ENCODE data around the gene PRKCZ.

The PRKCZ gene

GRCh38 chr1:2087766-2088165 lies 37.6 kb downstream of the PRKCZ start:
- no peak for DNase-seq (ENCODE audit: low spot score)
- Histone ChIP-seq H3K36me3 (ENCODE audit: low read depth) (peaks cover 7% of the 10 kb centered on the region; the same call in 1 of the 2 replicates), H3K4me1 (ENCODE audit: insufficient read depth, poor library complexity, severe bottlenecking) (no peaks in the 10 kb centered on the region), H3K27ac (ENCODE audit: poor library complexity, severe bottlenecking) (no peak overlapping the region), H3K9me3 (ENCODE audit: severe bottlenecking) (no peaks in the 10 kb centered on the region), H3K27me3 (ENCODE audit: insufficient read depth, poor library complexity, severe bottlenecking) (no peaks in the 10 kb centered on the region), H3K4me3 (ENCODE audit: severe bottlenecking) (no peak overlapping the region)
- no peak for ATAC-seq (ENCODE audit: low read depth)
- no peak for TF ChIP-seq CTCF (IDR thresholded peaks at IDR 0.05; ENCODE audit: poor library complexity, severe bottlenecking)

- DNase-seq (ENCODE audit: low spot score) (no peak), ATAC-seq (ENCODE audit: low read depth) (no peak)
- TF ChIP-seq CTCF (IDR thresholded peaks at IDR 0.05; ENCODE audit: poor library complexity, severe bottlenecking) = no peak
Observed at GRCh38 chr1:2088458-2088857, 38.2 kb downstream of the PRKCZ start.

GRCh38 chr1:2089051-2089450 lies 38.8 kb downstream of the PRKCZ start:
- TF ChIP-seq CTCF (IDR thresholded peaks at IDR 0.05; ENCODE audit: poor library complexity, severe bottlenecking) = no peak
- ATAC-seq (ENCODE audit: low read depth) (no peak), DNase-seq (ENCODE audit: low spot score) (no peak)
- H3K27me3 ChIP-seq (ENCODE audit: insufficient read depth, poor library complexity, severe bottlenecking) = no peaks in the 10 kb centered on the region
- H3K4me1 ChIP-seq (ENCODE audit: insufficient read depth, poor library complexity, severe bottlenecking) = no peaks in the 10 kb centered on the region
- H3K9me3 ChIP-seq (ENCODE audit: severe bottlenecking) = no peaks in the 10 kb centered on the region
- peaks cover 7% of the 10 kb centered on the region; the same call in 1 of the 2 replicates for H3K36me3 ChIP-seq (ENCODE audit: low read depth)
- H3K27ac ChIP-seq (ENCODE audit: poor library complexity, severe bottlenecking) = no peak overlapping the region
- H3K4me3 ChIP-seq (ENCODE audit: severe bottlenecking) = no peak overlapping the region

More at GRCh38 chr1:2088458-2088857, 38.2 kb downstream of the PRKCZ start:
- Histone ChIP-seq H3K9me3 (ENCODE audit: severe bottlenecking) (no peaks in the 10 kb centered on the region), H3K27me3 (ENCODE audit: insufficient read depth, poor library complexity, severe bottlenecking) (no peaks in the 10 kb centered on the region), H3K4me1 (ENCODE audit: insufficient read depth, poor library complexity, severe bottlenecking) (no peaks in the 10 kb centered on the region), H3K27ac (ENCODE audit: poor library complexity, severe bottlenecking) (no peak overlapping the region), H3K36me3 (ENCODE audit: low read depth) (peaks cover 7% of the 10 kb centered on the region; the same call in 1 of the 2 replicates), H3K4me3 (ENCODE audit: severe bottlenecking) (no peak overlapping the region)

- H3K36me3 ChIP-seq (ENCODE audit: low read depth) = peaks cover 7% of the 10 kb centered on the region; the same call in 1 of the 2 replicates
- no peaks in the 10 kb centered on the region for H3K4me1 ChIP-seq (ENCODE audit: insufficient read depth, poor library complexity, severe bottlenecking)
- H3K9me3 ChIP-seq (ENCODE audit: severe bottlenecking) = peaks cover 4% of the 10 kb centered on the region
- TF ChIP-seq CTCF (IDR thresholded peaks at IDR 0.05; ENCODE audit: poor library complexity, severe bottlenecking) = no peak
- ATAC-seq (ENCODE audit: low read depth) (no peak), DNase-seq (ENCODE audit: low spot score) (no peak)
- H3K27me3 ChIP-seq (ENCODE audit: insufficient read depth, poor library complexity, severe bottlenecking) = no peaks in the 10 kb centered on the region
- H3K4me3 ChIP-seq (ENCODE audit: severe bottlenecking) = no peak overlapping the region
- H3K27ac ChIP-seq (ENCODE audit: poor library complexity, severe bottlenecking) = no peak overlapping the region
Observed at GRCh38 chr1:2090216-2090890, 40.1 kb downstream of the PRKCZ start.
